Measurements from ENCODE around the gene CSNK1A1.
"Not testable (repeated sequence)": the region's sequence is repeated elsewhere in the genome, so short reads cannot be mapped to it uniquely, and the experiment has no call there.

The CSNK1A1 gene

GRCh38 chr5:149551227-149552037, at the start of gene CSNK1A1:
CSNK1A1 (minus strand) TSS chr5:149551439; CDS start chr5:149550964, 475 bp downstream.
- TF ChIP-seq POLR2A (IDR thresholded peaks at IDR 0.05; ENCODE audit: low read depth, low read length), result peak; percentile 69
- FAIRE-seq (peak; percentile 84), DNase-seq (ENCODE audit: insufficient read length, low spot score) (peak; percentile 90)

DNA sequence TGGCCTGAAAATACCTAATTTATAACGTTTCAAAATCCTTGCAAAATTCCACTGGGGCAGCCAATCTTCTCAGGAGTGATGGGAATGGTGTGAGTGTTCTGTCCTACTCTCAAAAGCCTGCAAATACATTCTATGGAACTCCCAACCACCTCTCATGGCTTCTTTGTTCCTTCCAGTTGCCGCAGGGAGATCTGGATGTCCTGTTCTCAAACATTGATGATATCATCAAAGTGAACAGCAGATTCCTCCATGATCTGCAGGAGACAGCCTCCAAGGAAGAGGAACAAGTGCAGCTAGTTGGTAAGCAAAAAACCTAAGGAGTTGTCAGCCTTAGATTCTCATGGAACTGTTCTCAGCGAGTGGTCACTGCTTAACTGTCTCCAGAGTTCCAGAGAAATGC, 49.7 kb upstream of the CSNK1A1 start:
- no peak for TF ChIP-seq POLR2A (IDR thresholded peaks at IDR 0.05; ENCODE audit: low read depth, low read length)
- DNase-seq (ENCODE audit: insufficient read length, low spot score) (no peak), FAIRE-seq (no peak)

GRCh38 chr5:149599375-149599774, 48.1 kb upstream of the CSNK1A1 start:
- FAIRE-seq (no peak), DNase-seq (ENCODE audit: insufficient read length, low spot score) (no peak)
- TF ChIP-seq POLR2A (IDR thresholded peaks at IDR 0.05; ENCODE audit: low read depth, low read length), result no peak

GRCh38 chr5:149598966-149599365, 47.7 kb upstream of the CSNK1A1 start:
- FAIRE-seq (no peak), DNase-seq (ENCODE audit: insufficient read length, low spot score) (no peak)
- TF ChIP-seq POLR2A (IDR thresholded peaks at IDR 0.05; ENCODE audit: low read depth, low read length), result no peak

- not testable (repeated sequence) for DNase-seq (ENCODE audit: insufficient read length, low spot score)
Observed at GRCh38 chr5:149598234-149598633, 47.0 kb upstream of the CSNK1A1 start.

GRCh38 chr5:149597618-149598017, 46.4 kb upstream of the CSNK1A1 start:
- no peak for TF ChIP-seq POLR2A (IDR thresholded peaks at IDR 0.05; ENCODE audit: low read depth, low read length)
- FAIRE-seq (no peak), DNase-seq (ENCODE audit: insufficient read length, low spot score) (no peak)

More at GRCh38 chr5:149598234-149598633, 47.0 kb upstream of the CSNK1A1 start:
- FAIRE-seq, result not testable (repeated sequence)

- TF ChIP-seq POLR2A (IDR thresholded peaks at IDR 0.05; ENCODE audit: low read depth, low read length), result no peak
- DNase-seq (ENCODE audit: insufficient read length, low spot score) (no peak), FAIRE-seq (no peak)
Observed at GRCh38 chr5:149596712-149597111, 45.5 kb upstream of the CSNK1A1 start.

DNA sequence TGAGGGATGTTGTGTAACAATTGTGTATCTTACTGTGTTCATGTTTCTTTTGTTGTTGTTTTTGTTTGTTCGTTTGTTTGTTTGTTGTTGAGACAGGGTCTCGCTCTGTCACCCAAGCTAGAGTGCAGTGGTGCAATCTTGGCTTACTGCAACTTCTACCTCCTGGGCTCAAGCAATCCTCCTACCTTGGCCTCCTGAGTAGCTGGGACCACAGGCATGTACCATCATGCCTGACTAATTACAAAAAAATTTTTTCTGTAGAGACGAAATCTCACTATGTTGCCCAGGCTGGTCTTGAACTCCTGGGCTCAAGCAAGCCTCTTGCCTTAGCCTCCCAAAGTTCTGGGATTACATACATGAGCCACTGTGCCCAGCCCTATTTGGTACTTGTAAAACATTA, 43.9 kb upstream of the CSNK1A1 start:
- peak; percentile 45 for FAIRE-seq
- not testable (repeated sequence) for DNase-seq (ENCODE audit: insufficient read length, low spot score)

DNA sequence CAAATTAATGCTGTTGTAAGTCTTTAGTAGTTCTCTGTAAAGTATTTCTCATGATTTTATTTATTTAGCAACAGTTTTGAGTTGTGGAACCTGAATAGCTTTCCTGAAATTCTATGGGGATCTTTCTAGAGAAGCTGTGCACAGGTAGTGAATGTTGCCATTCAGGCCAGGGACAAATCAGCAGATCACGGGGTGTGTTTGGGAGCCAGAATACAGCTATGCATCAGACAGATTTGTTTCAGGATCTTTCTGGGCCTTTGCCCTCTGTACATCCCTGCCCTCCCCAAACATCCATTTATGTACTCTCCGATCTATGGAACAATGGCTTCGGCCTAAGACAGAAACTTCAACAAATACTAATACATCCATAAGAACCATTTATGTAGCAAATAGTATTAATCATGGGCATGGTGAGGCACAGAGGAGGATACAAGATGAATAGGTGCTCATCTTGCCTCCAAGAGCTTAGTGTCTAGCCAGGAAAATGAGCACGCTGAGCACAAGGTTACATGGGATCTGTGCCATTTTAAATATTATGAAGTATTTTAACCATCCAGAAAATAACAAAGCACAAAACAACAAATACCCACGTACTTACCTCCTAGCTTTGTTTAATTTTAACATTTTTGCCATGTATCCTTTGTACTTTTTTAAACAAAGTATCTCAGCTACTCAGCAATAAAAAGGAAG, 43.1 kb upstream of the CSNK1A1 start:
- TF ChIP-seq POLR2A (IDR thresholded peaks at IDR 0.05; ENCODE audit: low read depth, low read length), result no peak
- DNase-seq (ENCODE audit: insufficient read length, low spot score), result no peak
- FAIRE-seq, result no peak

- FAIRE-seq (no peak), DNase-seq (ENCODE audit: insufficient read length, low spot score) (no peak)
- no peak for TF ChIP-seq POLR2A (IDR thresholded peaks at IDR 0.05; ENCODE audit: low read depth, low read length)
Observed at GRCh38 chr5:149593370-149593769, 42.1 kb upstream of the CSNK1A1 start.

DNA sequence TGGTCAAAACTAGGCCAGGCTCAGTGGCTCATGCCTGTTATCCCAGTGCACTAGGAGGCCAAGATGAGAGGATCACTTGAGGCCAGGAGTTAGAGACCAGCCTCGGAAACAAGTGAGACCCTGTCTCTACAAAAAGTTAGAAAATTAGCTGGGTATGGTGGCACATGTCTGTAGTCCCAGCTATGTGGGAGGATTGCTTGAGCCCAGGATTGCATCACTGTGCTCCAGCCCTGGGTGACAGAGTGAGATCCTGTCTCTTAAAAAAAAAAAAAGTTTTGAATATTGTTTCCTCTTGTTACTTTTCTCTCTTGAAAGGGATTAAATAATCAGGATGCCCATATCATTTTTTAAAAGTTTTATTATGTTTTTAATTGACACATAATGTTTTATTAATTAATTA, 37.7 kb upstream of the CSNK1A1 start:
- DNase-seq (ENCODE audit: insufficient read length, low spot score) (no peak), FAIRE-seq (no peak)
- TF ChIP-seq POLR2A (IDR thresholded peaks at IDR 0.05; ENCODE audit: low read depth, low read length), result no peak

DNA sequence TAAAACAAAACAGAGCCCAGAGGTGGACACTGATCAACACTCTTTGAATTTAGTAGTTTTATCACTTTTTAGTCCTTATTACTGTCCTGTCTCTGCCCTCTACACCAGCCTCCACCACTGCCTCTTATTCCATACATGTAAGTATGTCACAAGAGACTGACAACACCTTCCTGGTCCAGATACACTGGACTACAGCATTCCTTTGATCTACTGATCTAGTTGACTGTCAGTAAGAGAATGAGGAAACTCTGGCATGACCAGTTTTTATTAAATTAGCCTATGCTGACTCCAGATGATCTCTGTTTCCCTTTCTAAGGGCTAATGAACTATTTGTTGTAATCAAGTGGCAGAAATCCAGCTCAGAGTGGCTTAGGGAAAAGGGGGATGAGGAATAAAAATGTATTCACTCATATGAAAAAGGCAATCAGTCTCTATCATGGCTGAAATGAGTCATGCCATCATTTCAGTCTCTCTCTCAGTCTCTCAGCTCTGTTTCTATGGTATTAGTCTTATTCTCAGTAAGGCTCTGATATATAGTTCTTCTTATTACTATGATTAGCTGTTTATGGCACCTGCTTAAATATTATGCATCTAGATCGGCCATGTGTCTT, 35.6 kb upstream of the CSNK1A1 start:
- FAIRE-seq (no peak), DNase-seq (ENCODE audit: insufficient read length, low spot score) (no peak)
- no peak for TF ChIP-seq POLR2A (IDR thresholded peaks at IDR 0.05; ENCODE audit: low read depth, low read length)

- FAIRE-seq (no peak), DNase-seq (ENCODE audit: insufficient read length, low spot score) (no peak)
- TF ChIP-seq POLR2A (IDR thresholded peaks at IDR 0.05; ENCODE audit: low read depth, low read length), result no peak
Observed at GRCh38 chr5:149585910-149586309, 34.7 kb upstream of the CSNK1A1 start.

GRCh38 chr5:149584121-149584520, 32.9 kb upstream of the CSNK1A1 start:
- FAIRE-seq (no peak), DNase-seq (ENCODE audit: insufficient read length, low spot score) (no peak)
- no peak for TF ChIP-seq POLR2A (IDR thresholded peaks at IDR 0.05; ENCODE audit: low read depth, low read length)
